ENCODE data around the gene SNX33. TPM values are rescaled to one million over a fixed set of nuclear protein-coding genes. Genes with fewer than 3 reads are reported as not detected.

Gene SNX33
- total RNA-seq, 4 donors from 2014 or later: 19.9 to 43.8 (median 32.5) TPM

- TF ChIP-seq CTCF (IDR thresholded peaks at IDR 0.05): no peak
- ATAC-seq (ENCODE audit: low FRiP score) (no peak), DNase-seq (ENCODE audit: low spot score) (no peak)
These were observed 15.3 kb downstream of the SNX33 start for GRCh38 chr15:75662823-75663519.

GRCh38 chr15:75663931-75664421 is 16.3 kb downstream of the SNX33 start:
- no peak for TF ChIP-seq CTCF (IDR thresholded peaks at IDR 0.05)
- no peak for ATAC-seq (ENCODE audit: low FRiP score)
- no peak for DNase-seq (ENCODE audit: low spot score)

- DNase-seq (ENCODE audit: low spot score) (no peak), ATAC-seq (ENCODE audit: low FRiP score) (peak; percentile 29)
- no peak for TF ChIP-seq CTCF (IDR thresholded peaks at IDR 0.05)
These were observed 19.2 kb downstream of the SNX33 start for GRCh38 chr15:75666823-75667501.

GRCh38 chr15:75669191-75669878 is 21.6 kb downstream of the SNX33 start:
- ATAC-seq (ENCODE audit: low FRiP score) (peak; percentile 17), DNase-seq (ENCODE audit: low spot score) (no peak)
- TF ChIP-seq CTCF (IDR thresholded peaks at IDR 0.05): no peak

GRCh38 chr15:75669879-75670212 is 22.1 kb downstream of the SNX33 start:
- ATAC-seq (ENCODE audit: low FRiP score) (no peak), DNase-seq (ENCODE audit: low spot score) (no peak)
- TF ChIP-seq CTCF (IDR thresholded peaks at IDR 0.05): no peak

GRCh38 chr15:75671730-75672602 is 24.3 kb downstream of the SNX33 start:
- ATAC-seq (ENCODE audit: low FRiP score) (no peak), DNase-seq (ENCODE audit: low spot score) (no peak)
- TF ChIP-seq CTCF (IDR thresholded peaks at IDR 0.05): no peak
